Measurements from ENCODE around the gene JUND. TPM values are rescaled to one million over a fixed set of nuclear protein-coding genes. Genes with fewer than 3 reads are reported as not detected.

Gene JUND
- total and polyA plus RNA-seq, 2 of the 4 experiments (the other 2 are of a cell fraction): 14.2 to 77.2 TPM

- Histone ChIP-seq H2BK15ac (ENCODE audit: low read depth, low read length) (peak overlapping the region; percentile 92; the same call in 2 of the 3 replicates), H4K20me1 (ENCODE audit: insufficient read depth, low read length) (no peaks in the 10 kb centered on the region), H2AK5ac (ENCODE audit: low read depth, low read length) (peak overlapping the region; percentile 99), H3K79me1 (ENCODE audit: low read depth in 1 of 2, low read length in 2 of 2) (peaks cover 0 to 4% of the 10 kb centered on the region in 2 experiments; a peak in 1 of 4 replicates), H2BK120ac (ENCODE audit: low read depth, low read length) (peak overlapping the region; percentile 94), H2BK5ac (ENCODE audit: low read depth, low read length, poor library complexity, severe bottlenecking) (peak overlapping the region; percentile 82), H2AK9ac (replicated peaks; ENCODE audit: low read depth, low read length, poor library complexity) (peak overlapping the region; percentile 99), H3K4me2 (ENCODE audit: low read depth, low read length) (peak overlapping the region; percentile 89), H4K91ac (ENCODE audit: insufficient read depth, low read depth, low read length) (peak overlapping the region; percentile 98), H3K9me3 (ENCODE audit: control insufficient read depth, insufficient read depth, low read length) (no peaks in the 10 kb centered on the region), H4K8ac (ENCODE audit: low read depth in 2 of 2, low read length in 2 of 2) (peak overlapping the region; percentile 98 to 100), H3K4ac (ENCODE audit: low read depth, low read length) (peak overlapping the region; percentile 99), H3K23ac (ENCODE audit: low read depth, low read length) (peak overlapping the region; percentile 93), H3K4me3 (ENCODE audit: insufficient read depth, low read depth, low read length) (peak overlapping the region; percentile 49), H2BK20ac (ENCODE audit: low read depth, low read length) (peak overlapping the region; percentile 79), H3K4me1 (ENCODE audit: control insufficient read depth, insufficient read depth, low read length) (peaks cover 26% of the 10 kb centered on the region), H3K56ac (ENCODE audit: extremely low read depth, insufficient read depth, low read length) (peak overlapping the region; percentile 84; the same call in 1 of the 2 replicates), H3K18ac (ENCODE audit: low read depth, low read length) (peak overlapping the region; percentile 74), H3K36me3 (ENCODE audit: control insufficient read depth, insufficient read depth, low read length) (no peaks in the 10 kb centered on the region), H3K27me3 (ENCODE audit: control insufficient read depth, insufficient read depth, low read length) (no peaks in the 10 kb centered on the region), H3K27ac (ENCODE audit: insufficient read depth, low read length) (peak overlapping the region; percentile 92), H3K9ac (ENCODE audit: low read depth, low read length) (peak overlapping the region; percentile 89), H3K9me1 (ENCODE audit: insufficient read depth, low read length) (0 out of 2 replicates have a peak, but pooled peaks cover 2% of the 10 kb centered on the region), H2AFZ (replicated peaks; ENCODE audit: low read length, poor library complexity) (peak overlapping the region; percentile 95), H4K5ac (ENCODE audit: low read depth, low read length) (peak overlapping the region; percentile 94), H3K14ac (replicated peaks; ENCODE audit: low read depth, low read length) (peak overlapping the region; percentile 99)
- no peak for TF ChIP-seq RFX5 (IDR thresholded peaks at IDR 0.05; ENCODE audit: low read depth, low read length)
- 0 out of 2 replicates have a peak, but pooled peaks have one; percentile 33 for TF ChIP-seq CHD1 (IDR thresholded peaks at IDR 0.05; ENCODE audit: low read depth, low read length)
- TF ChIP-seq NFE2L2 (IDR thresholded peaks at IDR 0.05; ENCODE audit: low read depth, low read length): no peak
- TF ChIP-seq MAZ (IDR thresholded peaks at IDR 0.05; ENCODE audit: borderline replicate concordance, low read depth, low read length): peak; percentile 61; the same call in 1 of the 2 replicates
- peak; percentile 73 for TF ChIP-seq RCOR1 (IDR thresholded peaks at IDR 0.05; ENCODE audit: insufficient replicate concordance, low read length)
- TF ChIP-seq BHLHE40 (IDR thresholded peaks at IDR 0.05; ENCODE audit: low read depth, low read length): no peak
- intact Hi-C loops (cut with micrococcal nuclease): no loop called here
- DNase-seq (peak; percentile 57), ATAC-seq (ENCODE audit: low read depth) (peak; percentile 45)
- WGBS, 2 experiments (ENCODE audit: extremely low coverage in 2 of 2, insufficient read length in 1 of 2): 24% methylated on average over 11 of the region's 31 CpGs; no CpG with 5 or more reads in 1 of the 2 experiments
- CTCF ChIA-PET: interaction anchor here (0.5 to 3.0 kb wide), 3 partner anchors 14 to 240 kb away, joined by 3 to 23 read pairs (median 5); no protein-coding TSS in a partner anchor
- dilution Hi-C loops (cut with HindIII; ENCODE audit: low sequenced_read_pairs, unreplicated experiment): no loop called here
- BruUV-seq (replicated peaks): no TSS peak
- POLR2A ChIA-PET (ENCODE audit: unreplicated experiment): interaction anchor here (0.5 to 2.4 kb wide), 9 partner anchors 11 to 1553 kb away, joined by 3 to 17 read pairs (median 8); partner anchors contain the start of gene JUND
- in situ Hi-C loops (cut with MboI; ENCODE audit: low sequenced_read_pairs): no loop called here
Observed at GRCh38 chr19:18292810-18293641, 11.6 kb upstream of the JUND start.
